ENCODE measurements around the gene SERPIND1.

- TF ChIP-seq CTCF (IDR thresholded peaks at IDR 0.05) (no peak), POLR2A (IDR thresholded peaks at IDR 0.05) (no peak)
Measured at GRCh38 chr22:20811171-20811570, 37.3 kb downstream of the SERPIND1 start.
